OCI-LY7 (cell line): ENCODE measurements around the gene HIF3A. TPM values are rescaled to one million over a fixed set of nuclear protein-coding genes. Genes with fewer than 3 reads are reported as not detected.

Experiments
- BruUV-seq: library from RNA; stranded (reverse); fragments of 400-500 nt; replicated peaks from 2 replicates; lab custom pipeline; 2021; lab: Mats Ljungman, UMichigan
- CTCF ChIA-PET: fragments of 300-600 bp; sonication (Branson Sonifier 250); formaldehyde crosslinking; loops from one replicate; lab custom pipeline; 2022; ENCODE audit warnings: antibody characterized with exemption; ENCODE audit not compliant: unreplicated experiment; lab: Charles Lee
- POLR2A ChIA-PET: fragments of 300-600 bp; sonication (Branson Sonifier 250); formaldehyde crosslinking; loops from one replicate; lab custom pipeline; 2022; ENCODE audit warnings: antibody characterized with exemption; lab: Charles Lee
- DNase-seq: peaks from one replicate; pipeline ENCODE4 v3.0.0-alpha.2; 2015; ENCODE audit warnings: low spot score
- H2AFZ ChIP-seq: fragments of 200-600 bp; sonication (generic), shearing (Covaris generic); 2 replicates; pipeline ENCODE4 v1.6.1; 2014; ENCODE audit warnings: mild to moderate bottlenecking, antibody characterized with exemption, low read length, moderate library complexity
- H3K27ac ChIP-seq: fragments of 200-600 bp; sonication (generic); 2 replicates; pipeline ENCODE4 v1.5.1; 2014; ENCODE audit warnings: mixed run types, low read depth, mild to moderate bottlenecking, moderate library complexity, low read length, inconsistent platforms; ENCODE audit not compliant: poor library complexity, severe bottlenecking
- H3K36me3 ChIP-seq: fragments of 200-600 bp; sonication (generic); 2 replicates; pipeline ENCODE4 v1.6.1; 2014; ENCODE audit warnings: mild to moderate bottlenecking, antibody characterized with exemption, low read length, moderate library complexity, mixed read lengths; ENCODE audit not compliant: insufficient read depth
- H3K4me1 ChIP-seq: fragments of 200-600 bp; sonication (generic); 2 replicates; pipeline ENCODE4 v1.5.1; 2014; ENCODE audit warnings: mild to moderate bottlenecking, low read length; ENCODE audit not compliant: insufficient read depth, poor library complexity, severe bottlenecking
- H3K4me2 ChIP-seq: fragments of 200-600 bp; sonication (generic); 2 replicates; pipeline ENCODE4 v1.6.1; 2014; ENCODE audit warnings: mild to moderate bottlenecking, low read length
- H3K4me3 ChIP-seq: fragments of 200-600 bp; sonication (generic); 2 replicates; pipeline ENCODE4 v1.5.1; 2014; ENCODE audit warnings: mild to moderate bottlenecking, low read depth, low read length; ENCODE audit not compliant: poor library complexity, severe bottlenecking
- H3K79me2 ChIP-seq: fragments of 200-600 bp; sonication (generic); 2 replicates; pipeline ENCODE4 v1.6.1; 2016; ENCODE audit warnings: low read depth, mild to moderate bottlenecking, low read length, moderate library complexity, mixed read lengths; ENCODE audit not compliant: insufficient read depth
- H3K9me2 ChIP-seq: fragments of 200-600 bp; sonication (generic); 2 replicates; pipeline ENCODE4 v1.6.1; 2016; ENCODE audit warnings: mild to moderate bottlenecking, low read length, mixed read lengths; ENCODE audit not compliant: insufficient read depth
- H3K9me3 ChIP-seq: fragments of 200-600 bp; sonication (generic); 2 replicates; pipeline ENCODE4 v1.6.1; 2014; ENCODE audit warnings: mild to moderate bottlenecking, mixed run types, low read length, mixed read lengths
- H4K20me1 ChIP-seq: fragments of 200-600 bp; sonication (generic); 2 replicates; pipeline ENCODE4 v1.6.1; 2014; ENCODE audit warnings: mild to moderate bottlenecking, antibody characterized with exemption, low read length, moderate library complexity, mixed read lengths; ENCODE audit not compliant: insufficient read depth
- CTCF ChIP-seq: fragments of 200-600 bp; sonication (generic); conservative IDR thresholded peaks from 2 replicates; pipeline ENCODE4 v1.5.1; 2014; ENCODE audit warnings: mild to moderate bottlenecking, antibody characterized with exemption, low read length, moderate library complexity, mixed read lengths
- EZH2phosphoT487 ChIP-seq: fragments of 200-600 bp; sonication (generic); IDR thresholded peaks from 2 replicates; pipeline ENCODE4 v1.6.1; 2018; ENCODE audit warnings: low read depth, borderline replicate concordance, mild to moderate bottlenecking, mixed run types, antibody characterized with exemption, low read length, moderate library complexity, mixed read lengths
- intact Hi-C: fragments of 100-400 bp; cut with micrococcal nuclease; formaldehyde crosslinking; loops from one replicate; pipeline ENCODE4 v1.10.0; 2022; ENCODE audit not compliant: unreplicated experiment
- total RNA-seq, 2 experiments: library from RNA; depleted of rRNA in 1 of 2; stranded (reverse); fragments of >200 nt in 1 of 2; shearing (Covaris generic) in 1 of 2; gene quantifications; 2 replicates each; pipeline ENCODE4 v1.2.3, GENCODE V29; 2014 to 2022

HIF3A gene
- total RNA-seq, 2 experiments from 2014 or later: not detected

- no peaks in the 10 kb centered on the region for H4K20me1 ChIP-seq
- no peak overlapping the region for H3K4me2 ChIP-seq
- CTCF ChIA-PET: interaction anchor here (0.6 kb wide), 1 partner anchor 195 kb away, joined by 5 read pairs; no protein-coding TSS in a partner anchor
- peaks cover 96% of the 10 kb centered on the region for H3K36me3 ChIP-seq
- TF ChIP-seq CTCF: no peak
- no peak for TF ChIP-seq EZH2phosphoT487
- DNase-seq: no peak
- intact Hi-C loops: no loop called here
- POLR2A ChIA-PET: interaction anchor here (0.6 kb wide), 1 partner anchor 14 kb away, joined by 3 read pairs; no protein-coding TSS in a partner anchor
- H3K79me2 ChIP-seq: peaks cover 13% of the 10 kb centered on the region; the same call in 1 of the 2 replicates
- H3K4me3 ChIP-seq: no peak overlapping the region
- H3K9me3 ChIP-seq: no peaks in the 10 kb centered on the region
- no peaks in the 10 kb centered on the region for H3K9me2 ChIP-seq
- no peak overlapping the region for H3K27ac ChIP-seq
- no peak overlapping the region for H2AFZ ChIP-seq
- no peaks in the 10 kb centered on the region for H3K4me1 ChIP-seq
- no TSS peak for BruUV-seq
These were observed 87.0 kb downstream of the HIF3A start for GRCh38 chr19:46383846-46384245.

DNA sequence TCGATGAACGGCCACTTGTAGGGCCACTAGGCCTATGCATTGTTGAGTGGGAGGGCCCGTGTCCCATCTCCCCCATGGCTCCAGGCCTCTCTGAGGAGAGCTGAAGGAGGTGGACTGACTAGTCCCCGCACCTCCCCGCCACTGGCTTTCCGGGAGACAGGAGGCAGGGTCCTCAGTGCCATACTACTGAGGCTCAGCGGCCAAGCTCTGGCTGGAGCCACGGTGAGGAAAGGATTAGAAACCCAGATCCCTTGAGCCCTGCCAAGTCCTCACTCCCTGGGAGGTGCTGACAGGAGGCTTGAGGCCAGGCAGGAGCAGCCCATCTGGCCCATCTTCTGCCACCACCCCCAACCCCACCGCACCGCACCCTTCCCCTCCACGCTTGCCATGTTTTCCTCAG lies 87.6 kb downstream of the HIF3A start:
- no peak overlapping the region for H2AFZ ChIP-seq
- BruUV-seq: no TSS peak
- no peaks in the 10 kb centered on the region for H3K9me3 ChIP-seq
- H3K79me2 ChIP-seq: peaks cover 12% of the 10 kb centered on the region; the same call in 1 of the 2 replicates
- H3K4me3 ChIP-seq: no peak overlapping the region
- no peak for TF ChIP-seq CTCF
- no peak for TF ChIP-seq EZH2phosphoT487
- H3K9me2 ChIP-seq: no peaks in the 10 kb centered on the region
- intact Hi-C loops: no loop called here
- no peaks in the 10 kb centered on the region for H3K4me1 ChIP-seq
- peaks cover 96% of the 10 kb centered on the region for H3K36me3 ChIP-seq
- DNase-seq: no peak
- no peak overlapping the region for H3K4me2 ChIP-seq
- H3K27ac ChIP-seq: no peak overlapping the region
- POLR2A ChIA-PET: interaction anchor here (0.7 kb wide), 1 partner anchor 26 kb away, joined by 3 read pairs; no protein-coding TSS in a partner anchor
- CTCF ChIA-PET: no interaction called here
- H4K20me1 ChIP-seq: no peaks in the 10 kb centered on the region

DNA sequence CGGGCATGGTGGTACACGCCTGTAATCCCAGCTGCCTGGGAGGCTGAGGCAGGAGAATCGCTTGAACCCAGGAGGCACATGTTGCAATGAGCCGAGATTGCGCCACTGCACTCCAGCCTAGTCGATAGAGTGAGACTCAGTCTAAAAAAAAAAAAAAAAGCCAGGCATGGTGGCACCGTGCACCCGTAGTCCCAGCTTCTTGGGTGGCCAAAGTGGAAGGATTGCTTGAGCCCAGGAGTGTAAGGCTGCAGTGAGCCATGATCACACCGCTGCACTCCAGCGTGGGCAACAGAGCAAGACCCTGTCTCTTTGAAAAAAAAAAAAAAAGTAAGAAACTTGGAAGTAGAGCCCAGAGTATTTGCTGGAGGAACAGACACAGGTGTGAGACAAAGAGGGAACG lies 88.8 kb downstream of the HIF3A start:
- no peaks in the 10 kb centered on the region for H3K9me3 ChIP-seq
- no peak overlapping the region for H3K27ac ChIP-seq
- intact Hi-C loops: no loop called here
- H3K79me2 ChIP-seq: peaks cover 6% of the 10 kb centered on the region; the same call in 1 of the 2 replicates
- BruUV-seq: no TSS peak
- no peak overlapping the region for H3K4me3 ChIP-seq
- peaks cover 96% of the 10 kb centered on the region for H3K36me3 ChIP-seq
- TF ChIP-seq CTCF (no peak), EZH2phosphoT487 (no peak)
- H3K4me1 ChIP-seq: no peaks in the 10 kb centered on the region
- no peaks in the 10 kb centered on the region for H3K9me2 ChIP-seq
- H3K4me2 ChIP-seq: no peak overlapping the region
- CTCF ChIA-PET: no interaction called here
- H2AFZ ChIP-seq: no peak overlapping the region
- DNase-seq: no peak
- H4K20me1 ChIP-seq: no peaks in the 10 kb centered on the region
- POLR2A ChIA-PET: no interaction called here
